Stimulated activated CD8-positive, alpha-beta memory T cell treated with anti-CD3 and anti-CD28 coated beads, Interleukin-12 subunit alpha, Interleukin-12 subunit beta, amount 100 ng/mL, for 1 hour (primary cell): ENCODE data around the gene KRTAP11-1.

Experiments used
- DNase-seq: peaks from one replicate; pipeline ENCODE4 v3.0.0-alpha.2; 2020; ENCODE audit warnings: low read depth

Gene KRTAP11-1, protein sequence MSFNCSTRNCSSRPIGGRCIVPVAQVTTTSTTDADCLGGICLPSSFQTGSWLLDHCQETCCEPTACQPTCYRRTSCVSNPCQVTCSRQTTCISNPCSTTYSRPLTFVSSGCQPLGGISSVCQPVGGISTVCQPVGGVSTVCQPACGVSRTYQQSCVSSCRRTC

DNA sequence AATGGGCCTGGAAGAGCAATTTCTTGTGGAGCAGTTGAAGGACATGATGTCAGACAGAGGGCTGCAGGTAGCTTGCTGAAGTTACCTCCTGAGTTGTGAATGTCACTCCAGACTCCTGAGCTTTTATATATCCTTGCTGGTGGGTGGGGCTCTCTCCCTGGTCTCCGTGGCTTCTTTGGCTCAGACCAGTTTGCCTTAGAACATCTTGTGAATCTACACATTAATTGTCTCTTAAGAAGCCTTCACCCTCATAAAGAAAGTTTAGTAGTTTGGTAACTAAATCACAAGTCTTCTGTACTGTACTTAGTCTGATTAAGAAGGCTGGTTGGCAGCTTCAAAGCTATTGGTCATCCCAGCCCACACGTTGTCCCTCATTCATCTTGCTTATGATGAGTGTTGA is at the start of gene KRTAP11-1:
Gene KRTAP11-1, minus strand, starts transcription at position 101 of the 400 bp plus-strand sequence. Its CDS starts 56 bp downstream, at position 45.
- no peak for DNase-seq

DNA sequence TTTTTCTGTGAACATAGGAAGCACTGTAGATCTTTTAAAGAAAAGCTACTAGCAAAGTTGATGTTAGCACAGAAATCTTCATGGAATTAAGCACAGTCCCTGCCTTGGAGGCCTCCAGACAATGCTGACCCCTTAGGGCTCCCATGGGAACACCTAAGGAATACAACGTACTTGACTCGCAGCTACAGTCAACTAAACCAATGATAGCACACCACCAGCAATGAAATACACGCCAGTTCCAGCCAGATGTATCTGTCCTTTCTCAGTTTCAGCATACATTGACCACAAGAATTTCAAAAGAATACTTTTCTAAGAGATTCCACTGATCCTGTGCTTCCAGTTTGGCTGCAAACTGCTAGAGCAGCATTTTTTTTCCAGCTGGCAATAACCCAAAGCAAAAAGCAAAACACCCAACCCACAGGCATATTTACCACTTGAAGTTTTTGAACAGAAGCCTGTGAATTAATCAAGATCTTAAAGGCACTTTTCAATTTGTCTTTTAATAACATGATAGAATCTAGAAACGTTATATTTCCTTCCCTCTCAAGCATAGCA is 42.8 kb upstream of the KRTAP11-1 start:
- DNase-seq: no peak

DNA sequence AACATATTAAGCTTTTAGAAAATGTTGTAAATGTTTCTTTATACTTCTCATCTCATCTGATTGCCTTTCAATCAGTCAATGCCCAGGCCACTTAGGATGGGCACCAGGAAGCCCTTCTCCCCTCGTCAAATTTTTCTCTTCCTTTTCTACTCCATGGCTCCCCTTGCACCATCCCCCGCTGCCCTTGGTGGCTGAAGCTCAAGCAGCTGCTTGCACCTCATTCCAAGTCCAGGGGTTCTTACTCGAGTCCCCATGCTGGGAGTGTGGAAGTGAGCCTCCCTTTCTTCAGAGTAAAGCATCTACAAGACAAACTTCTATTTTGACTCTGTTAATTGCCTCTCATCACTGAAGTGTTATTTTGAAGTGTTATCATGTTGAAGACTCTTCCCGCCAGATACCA is 39.7 kb upstream of the KRTAP11-1 start:
- no peak for DNase-seq

GRCh38 chr21:30917557-30917956 is 36.2 kb upstream of the KRTAP11-1 start:
- no peak for DNase-seq

- no peak for DNase-seq
Measured at GRCh38 chr21:30900881-30901280, 19.5 kb upstream of the KRTAP11-1 start.

DNA sequence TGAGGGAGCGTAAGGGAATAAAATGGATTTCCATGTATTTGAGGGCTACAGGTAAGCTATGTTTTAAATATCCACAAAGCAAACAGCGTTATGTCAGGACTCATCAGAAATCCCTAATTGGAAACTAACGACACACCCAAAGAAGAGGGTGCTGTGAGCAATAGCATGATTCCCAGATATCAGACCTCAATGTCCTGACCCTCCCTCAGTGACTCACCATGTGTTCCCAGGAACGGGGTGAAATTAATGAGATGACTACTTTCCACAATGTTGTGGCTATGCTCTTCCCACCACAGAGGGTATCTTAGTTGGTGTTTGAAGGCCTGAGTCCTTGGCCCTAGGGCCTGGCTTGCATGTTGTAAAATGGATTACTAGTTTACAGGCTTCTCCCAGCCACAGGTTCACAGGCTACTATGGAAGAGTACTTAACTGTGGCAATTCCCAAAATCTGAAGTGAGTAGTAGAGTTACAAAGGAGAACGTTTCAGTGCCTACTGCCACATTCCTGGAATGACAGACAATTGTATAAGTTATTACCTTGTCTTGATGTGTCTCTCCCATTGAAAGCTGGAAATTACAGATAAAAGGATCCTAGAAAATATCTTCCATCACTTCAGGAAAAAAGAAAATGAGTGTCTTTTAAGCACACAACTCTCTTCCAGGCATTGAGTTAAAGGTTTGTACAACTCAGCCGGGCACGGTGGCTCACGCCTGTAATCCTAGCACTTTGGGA is 1.7 kb upstream of the KRTAP11-1 start:
- DNase-seq: no peak

DNA sequence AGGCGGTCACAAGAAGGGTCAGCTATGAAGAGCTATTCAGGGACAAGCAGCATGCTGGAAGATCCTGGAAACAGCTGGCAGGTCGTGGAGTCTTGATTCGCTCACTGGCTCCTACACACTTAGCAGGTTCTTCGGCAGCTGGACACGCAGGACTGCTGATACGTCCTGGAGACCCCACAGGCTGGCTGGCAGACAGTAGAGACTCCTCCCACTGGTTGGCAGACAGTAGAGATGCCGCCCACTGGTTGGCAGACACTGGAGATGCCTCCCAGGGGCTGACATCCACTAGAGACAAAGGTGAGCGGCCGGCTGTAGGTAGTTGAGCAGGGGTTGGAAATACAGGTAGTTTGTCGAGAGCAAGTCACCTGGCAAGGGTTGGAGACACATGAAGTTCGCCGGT is 466 bp downstream of the KRTAP11-1 start:
- DNase-seq: no peak

- DNase-seq: no peak
Measured at GRCh38 chr21:30874526-30874925, 6.9 kb downstream of the KRTAP11-1 start.

DNA sequence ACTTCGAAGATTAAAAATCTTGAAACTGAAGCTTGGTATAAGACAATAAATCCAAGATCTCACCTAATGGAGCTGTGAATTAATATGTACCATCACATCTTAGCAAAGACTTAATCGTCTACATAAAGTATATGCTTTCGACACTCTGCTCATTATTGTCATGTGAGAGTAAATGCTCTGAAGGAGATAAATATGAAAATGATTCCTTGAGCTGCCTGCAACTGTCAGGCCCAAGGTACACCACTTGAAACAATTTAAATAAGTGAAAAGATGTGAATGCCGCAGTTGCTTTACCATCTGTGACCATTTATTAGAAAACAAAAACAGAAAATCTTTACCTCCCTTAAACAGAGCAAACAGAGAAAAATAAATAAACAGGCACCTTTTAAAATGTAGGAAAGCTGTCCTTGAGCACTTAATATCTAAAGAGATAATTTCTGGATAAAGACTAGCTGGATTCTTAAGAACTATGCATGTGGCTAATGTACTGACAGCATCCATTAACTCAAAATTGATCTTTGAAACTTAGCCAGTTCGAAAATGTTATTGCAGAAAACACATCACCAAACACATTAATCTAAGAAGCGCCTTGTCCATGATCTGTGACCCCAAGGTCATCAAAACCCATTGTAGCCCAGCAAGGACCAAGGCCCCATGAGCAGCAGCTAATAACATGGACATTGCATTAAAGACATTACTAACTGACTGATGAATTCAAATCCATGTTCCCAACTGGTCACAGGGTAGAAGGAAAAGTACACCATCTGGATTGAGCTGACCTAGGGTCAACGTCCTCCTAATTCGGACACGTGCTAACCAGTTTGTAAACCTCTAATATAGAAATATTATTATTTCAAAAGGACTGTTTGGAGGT is 33.5 kb downstream of the KRTAP11-1 start:
- no peak for DNase-seq

GRCh38 chr21:30842990-30843389 is 38.4 kb downstream of the KRTAP11-1 start:
- no peak for DNase-seq

- DNase-seq: no peak
Measured at GRCh38 chr21:30839304-30839703, 42.1 kb downstream of the KRTAP11-1 start.

- no peak for DNase-seq
Measured at GRCh38 chr21:30838536-30838935, 42.8 kb downstream of the KRTAP11-1 start.

- no peak for DNase-seq
Measured at GRCh38 chr21:30831194-30831765, 50.1 kb downstream of the KRTAP11-1 start.
